Measurements from ENCODE around the gene RFX3.

DNA sequence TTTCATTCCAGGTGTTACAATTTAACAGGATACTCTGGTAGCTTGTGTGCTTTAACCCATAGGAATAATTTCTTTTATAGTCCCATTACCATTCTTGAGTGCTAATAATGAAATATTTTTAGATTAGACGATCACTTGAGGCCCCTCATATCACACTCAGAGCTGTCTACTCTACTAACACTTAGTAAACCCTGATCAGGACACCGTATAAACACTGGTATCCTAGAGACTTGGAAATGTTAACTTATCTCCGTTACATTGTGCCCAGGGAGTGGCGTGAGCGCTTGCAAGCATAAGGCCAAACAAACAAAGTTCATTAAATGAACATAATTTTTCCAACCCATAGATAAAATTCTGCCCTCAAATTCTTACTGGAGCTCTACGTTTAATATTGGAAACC, 42.2 kb upstream of the RFX3 start:
- no peak for TF ChIP-seq BHLHE40 (IDR thresholded peaks at IDR 0.05; ENCODE audit: low read length)
- TF ChIP-seq, protein P1, sequence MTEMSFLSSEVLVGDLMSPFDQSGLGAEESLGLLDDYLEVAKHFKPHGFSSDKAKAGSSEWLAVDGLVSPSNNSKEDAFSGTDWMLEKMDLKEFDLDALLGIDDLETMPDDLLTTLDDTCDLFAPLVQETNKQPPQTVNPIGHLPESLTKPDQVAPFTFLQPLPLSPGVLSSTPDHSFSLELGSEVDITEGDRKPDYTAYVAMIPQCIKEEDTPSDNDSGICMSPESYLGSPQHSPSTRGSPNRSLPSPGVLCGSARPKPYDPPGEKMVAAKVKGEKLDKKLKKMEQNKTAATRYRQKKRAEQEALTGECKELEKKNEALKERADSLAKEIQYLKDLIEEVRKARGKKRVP (CRISPR knock-in tag; IDR thresholded peaks at IDR 0.05), result no peak
- TF ChIP-seq KAT2B (IDR thresholded peaks at IDR 0.05; ENCODE audit: borderline replicate concordance, low read depth, low read length), result no peak
- TF ChIP-seq BCL6 (CRISPR knock-in tag; IDR thresholded peaks at IDR 0.05), result no peak

All from HepG2 (cell line).